ENCODE data around the gene TMEM38B.
"Not testable (repeated sequence)": the region's sequence is repeated elsewhere in the genome, so short reads cannot be mapped to it uniquely, and the experiment has no call there.

Gene TMEM38B

GRCh38 chr9:105681313-105681712, 13.0 kb upstream of the TMEM38B start:
- DNase-seq, result no peak

GRCh38 chr9:105681724-105682123, 12.6 kb upstream of the TMEM38B start:
- no peak for DNase-seq

- no peak for DNase-seq
Measured at GRCh38 chr9:105683688-105684275, 10.6 kb upstream of the TMEM38B start.

- no peak for DNase-seq
Measured at GRCh38 chr9:105686936-105687335, 7.4 kb upstream of the TMEM38B start.

GRCh38 chr9:105690742-105691141, 3.6 kb upstream of the TMEM38B start:
- no peak for DNase-seq

GRCh38 chr9:105693435-105694189, 729 bp upstream of the TMEM38B start:
- peak in 3 of 56 donors; percentile 1 to 14 (median 9) for DNase-seq

GRCh38 chr9:105694848-105695581, 674 bp downstream of the TMEM38B start:
- peak in 50 of 56 donors; percentile 21 to 86 (median 66) for DNase-seq

- DNase-seq, result no peak
Measured at GRCh38 chr9:105696219-105696793, 2.0 kb downstream of the TMEM38B start.

GRCh38 chr9:105697871-105698270, 3.5 kb downstream of the TMEM38B start:
- DNase-seq, result no peak

- DNase-seq, result no peak
Measured at GRCh38 chr9:105698348-105698870, 4.1 kb downstream of the TMEM38B start.

- no peak for DNase-seq
Measured at GRCh38 chr9:105700668-105701067, 6.3 kb downstream of the TMEM38B start.

- DNase-seq, result no peak
Measured at GRCh38 chr9:105701145-105701544, 6.8 kb downstream of the TMEM38B start.

- no peak for DNase-seq
Measured at GRCh38 chr9:105702207-105702606, 7.9 kb downstream of the TMEM38B start.

GRCh38 chr9:105703638-105704037, 9.3 kb downstream of the TMEM38B start:
- not testable (repeated sequence) for DNase-seq

- DNase-seq, result no peak
Measured at GRCh38 chr9:105706156-105706555, 11.8 kb downstream of the TMEM38B start.

GRCh38 chr9:105708405-105708804, 14.1 kb downstream of the TMEM38B start:
- no peak for DNase-seq

GRCh38 chr9:105710638-105711037, 16.3 kb downstream of the TMEM38B start:
- no peak for DNase-seq

- DNase-seq, result no peak
Measured at GRCh38 chr9:105711867-105712266, 17.5 kb downstream of the TMEM38B start.

GRCh38 chr9:105712297-105712696, 18.0 kb downstream of the TMEM38B start:
- no peak for DNase-seq

GRCh38 chr9:105712773-105713172, 18.4 kb downstream of the TMEM38B start:
- no peak for DNase-seq

GRCh38 chr9:105713260-105714019, 19.1 kb downstream of the TMEM38B start:
- no peak for DNase-seq
